ENCODE results near the gene CDK7.

DNA sequence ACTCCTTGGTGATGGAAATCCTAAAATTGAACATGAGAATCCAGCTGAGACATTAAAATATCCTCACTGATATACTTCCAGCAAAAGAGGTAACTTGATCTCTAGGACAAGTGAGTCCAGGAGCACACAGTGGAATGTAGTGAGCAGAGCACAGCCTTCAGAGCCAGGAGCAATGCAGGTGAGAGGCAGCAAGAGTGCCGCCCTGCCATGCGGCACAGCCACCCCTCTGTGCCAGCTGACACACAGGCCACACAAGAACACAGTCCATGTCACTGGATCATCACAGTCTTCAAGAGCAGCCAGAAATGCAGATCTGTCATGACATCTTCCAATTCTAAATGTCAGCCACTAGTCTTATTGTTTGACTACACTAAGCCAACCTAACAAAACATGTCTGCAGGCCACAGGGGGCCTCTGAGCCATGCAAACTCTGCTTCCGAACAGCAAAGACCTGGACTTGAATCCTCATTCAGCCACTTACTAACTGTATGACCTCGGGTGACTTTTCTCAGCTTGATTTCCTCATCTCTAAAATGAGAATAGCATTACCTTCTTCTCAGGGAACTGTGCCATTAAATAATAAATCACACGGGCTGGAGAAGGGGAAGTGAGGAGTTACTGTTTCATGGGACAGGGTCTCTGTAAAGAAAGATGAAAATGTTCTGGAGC, 50.9 kb downstream of the CDK7 start:
- no peak for TF ChIP-seq MXI1 (IDR thresholded peaks at IDR 0.05; ENCODE audit: low read depth, low read length)
- TF ChIP-seq TCF12 (IDR thresholded peaks at IDR 0.05): no peak
- TF ChIP-seq, protein P1, sequence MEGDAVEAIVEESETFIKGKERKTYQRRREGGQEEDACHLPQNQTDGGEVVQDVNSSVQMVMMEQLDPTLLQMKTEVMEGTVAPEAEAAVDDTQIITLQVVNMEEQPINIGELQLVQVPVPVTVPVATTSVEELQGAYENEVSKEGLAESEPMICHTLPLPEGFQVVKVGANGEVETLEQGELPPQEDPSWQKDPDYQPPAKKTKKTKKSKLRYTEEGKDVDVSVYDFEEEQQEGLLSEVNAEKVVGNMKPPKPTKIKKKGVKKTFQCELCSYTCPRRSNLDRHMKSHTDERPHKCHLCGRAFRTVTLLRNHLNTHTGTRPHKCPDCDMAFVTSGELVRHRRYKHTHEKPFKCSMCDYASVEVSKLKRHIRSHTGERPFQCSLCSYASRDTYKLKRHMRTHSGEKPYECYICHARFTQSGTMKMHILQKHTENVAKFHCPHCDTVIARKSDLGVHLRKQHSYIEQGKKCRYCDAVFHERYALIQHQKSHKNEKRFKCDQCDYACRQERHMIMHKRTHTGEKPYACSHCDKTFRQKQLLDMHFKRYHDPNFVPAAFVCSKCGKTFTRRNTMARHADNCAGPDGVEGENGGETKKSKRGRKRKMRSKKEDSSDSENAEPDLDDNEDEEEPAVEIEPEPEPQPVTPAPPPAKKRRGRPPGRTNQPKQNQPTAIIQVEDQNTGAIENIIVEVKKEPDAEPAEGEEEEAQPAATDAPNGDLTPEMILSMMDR (IDR thresholded peaks at IDR 0.05): no peak
- TF ChIP-seq POLR2AphosphoS5 (IDR thresholded peaks at IDR 0.05; ENCODE audit: low read depth, low read length): no peak
- no peak for TF ChIP-seq SIN3A (IDR thresholded peaks at IDR 0.05; ENCODE audit: borderline replicate concordance, low read depth, low read length)

Measured in SK-N-SH (cell line).